ENCODE data around the gene B3GAT1. TPM values are rescaled to one million over a fixed set of nuclear protein-coding genes. Genes with fewer than 3 reads are reported as not detected.
A peak's percentile ranks its signal among the peaks of the same experiment; 100 is the strongest.

Gene B3GAT1
- total RNA-seq, 1 experiment from 2014 or later: 34.3 TPM

- no peak overlapping the region for H2AK5ac ChIP-seq (ENCODE audit: insufficient read length, low read length)
- H3K36me3 Mint-ChIP-seq (ENCODE audit: insufficient read depth in 1 of 3, low read depth in 3 of 3): peaks cover 9 to 23% (median 14%) of the 10 kb centered on the region in 3 experiments; a peak in 5 of 7 replicates
- H4K91ac ChIP-seq (ENCODE audit: insufficient read length, low read depth, low read length): no peak overlapping the region
- H3K79me1 ChIP-seq (ENCODE audit: insufficient read depth, low read depth, low read length, poor library complexity, severe bottlenecking): no peaks in the 10 kb centered on the region
- H2AFZ ChIP-seq (ENCODE audit: low read length): no peak overlapping the region
- H3K27me3 Mint-ChIP-seq (ENCODE audit: low read depth): peaks cover 10% of the 10 kb centered on the region
- no peak for DNase-seq
- no peaks in the 10 kb centered on the region for H3K23me2 ChIP-seq (ENCODE audit: insufficient read length, low read depth, low read length, poor library complexity, severe bottlenecking)
- peak overlapping the region in 1 of 3 experiments; percentile 75; a peak in 1 of 7 replicates for H3K27ac Mint-ChIP-seq
- H3K4ac ChIP-seq (ENCODE audit: low read depth, low read length): no peak overlapping the region
- H4K5ac ChIP-seq (ENCODE audit: insufficient read length, low read depth, low read length): no peak overlapping the region
- no peak overlapping the region for H2BK15ac ChIP-seq (ENCODE audit: low read depth, low read length)
- no peaks in the 10 kb centered on the region for H3K9me3 ChIP-seq (ENCODE audit: control insufficient read depth, low read depth, low read length)
- H3T11ph ChIP-seq (ENCODE audit: low read length): no peak overlapping the region
- H3K4me3 Mint-ChIP-seq: no peak overlapping the region
- no peak overlapping the region for H2BK12ac ChIP-seq (ENCODE audit: insufficient read length, low read depth, low read length)
- no peak overlapping the region for H4K8ac ChIP-seq (replicated peaks; ENCODE audit: insufficient read length, low read depth, low read length)
- H3K4me1 Mint-ChIP-seq: peaks cover 25 to 27% of the 10 kb centered on the region in 2 experiments
- no peak overlapping the region for H2BK20ac ChIP-seq (ENCODE audit: low read depth, low read length, poor library complexity, severe bottlenecking)
- H3K56ac ChIP-seq (ENCODE audit: insufficient read length, low read depth, low read length): no peak overlapping the region
- H3K27me3 ChIP-seq (ENCODE audit: insufficient read depth, low read length): no peaks in the 10 kb centered on the region
- WGBS (ENCODE audit: extremely low coverage, insufficient read length, low lambda C conversion rate): no CpG with 5 or more reads among the region's 8 CpGs
- no peaks in the 10 kb centered on the region; a peak in 1 of 5 replicates for H3K9me3 Mint-ChIP-seq
- no peak overlapping the region for H3K27ac ChIP-seq (ENCODE audit: insufficient read length, low read depth, low read length)
- H2BK5ac ChIP-seq (ENCODE audit: insufficient read length, low read length): no peak overlapping the region
- no peak for TF ChIP-seq CTCF (conservative IDR thresholded peaks at IDR 0.05)
- peaks cover under 1% of the 10 kb centered on the region for H4K20me1 ChIP-seq (ENCODE audit: control insufficient read depth, insufficient read depth, insufficient read length)
- no peak overlapping the region for H3K14ac ChIP-seq (ENCODE audit: insufficient read depth, low read length)
- no peak overlapping the region for H3K4me2 ChIP-seq (ENCODE audit: insufficient read depth, insufficient read length, low read length)
- no peak overlapping the region for H3K23ac ChIP-seq (ENCODE audit: insufficient read length, low read depth, low read length)
- H3K4me1 ChIP-seq (ENCODE audit: insufficient read depth, low read length): peaks cover 2% of the 10 kb centered on the region; the same call in 1 of the 2 replicates
- H3K18ac ChIP-seq (ENCODE audit: insufficient read length, low read depth, low read length): no peak overlapping the region
- H3K9ac ChIP-seq (ENCODE audit: extremely low read depth, insufficient read length, low read length): no peak overlapping the region
- 0 out of 2 replicates have a peak, but pooled peaks cover 1% of the 10 kb centered on the region for H3K79me2 ChIP-seq (ENCODE audit: insufficient read depth, low read length)
- no peak overlapping the region for H2BK120ac ChIP-seq (ENCODE audit: low read depth, low read length, poor library complexity, severe bottlenecking)
Measured at GRCh38 chr11:134405436-134405835, 6.6 kb downstream of the B3GAT1 start.
